H9 (cell line): ENCODE measurements around the gene FAM163B. TPM values are rescaled to one million over a fixed set of nuclear protein-coding genes. Genes with fewer than 3 reads are reported as not detected.

Experiments
- DNase-seq: peaks from one replicate; pipeline ENCODE4 v3.0.0-alpha.2; 2017
- H2AFZ ChIP-seq: one replicate; pipeline ENCODE4 v1.6.1; 2013; ENCODE audit warnings: mild to moderate bottlenecking, low read length, control low read depth, moderate library complexity
- H2AK5ac ChIP-seq: 2 replicates; pipeline ENCODE4 v1.6.1; 2013; ENCODE audit warnings: low read length, control low read depth, mixed read lengths; ENCODE audit not compliant: insufficient read length
- H2BK120ac ChIP-seq: one replicate; pipeline ENCODE4 v1.6.1; 2013; ENCODE audit warnings: low read depth, mild to moderate bottlenecking, low read length, control low read depth, inconsistent platforms; ENCODE audit not compliant: poor library complexity, severe bottlenecking
- H2BK12ac ChIP-seq: 2 replicates; pipeline ENCODE4 v1.6.1; 2013; ENCODE audit warnings: low read length, control low read depth, mixed read lengths, low read depth; ENCODE audit not compliant: insufficient read length
- H2BK15ac ChIP-seq: 2 replicates; pipeline ENCODE4 v1.6.1; 2013; ENCODE audit warnings: low read depth, low read length, control low read depth
- H2BK20ac ChIP-seq: one replicate; pipeline ENCODE4 v1.6.1; 2013; ENCODE audit warnings: low read depth, mild to moderate bottlenecking, low read length, control low read depth, inconsistent platforms; ENCODE audit not compliant: poor library complexity, severe bottlenecking
- H2BK5ac ChIP-seq: 2 replicates; pipeline ENCODE4 v1.6.1; 2013; ENCODE audit warnings: low read length, control low read depth, mixed read lengths; ENCODE audit not compliant: insufficient read length
- H3K14ac ChIP-seq: 2 replicates; pipeline ENCODE4 v1.6.1; 2013; ENCODE audit warnings: low read length, control low read depth; ENCODE audit not compliant: insufficient read depth
- H3K18ac ChIP-seq: 2 replicates; pipeline ENCODE4 v1.6.1; 2013; ENCODE audit warnings: low read depth, mild to moderate bottlenecking, mixed read lengths, low read length, control low read depth; ENCODE audit not compliant: insufficient read length
- H3K23ac ChIP-seq: 2 replicates; pipeline ENCODE4 v1.6.1; 2013; ENCODE audit warnings: low read length, control low read depth, mixed read lengths, low read depth; ENCODE audit not compliant: insufficient read length
- H3K23me2 ChIP-seq: 2 replicates; pipeline ENCODE4 v1.6.1; 2013; ENCODE audit warnings: low read depth, mild to moderate bottlenecking, mixed read lengths, low read length, control low read depth; ENCODE audit not compliant: insufficient read length, poor library complexity, severe bottlenecking
- H3K27ac ChIP-seq: 2 replicates; pipeline ENCODE4 v1.5.1; 2013; ENCODE audit warnings: low read length, control low read depth, mixed read lengths, low read depth; ENCODE audit not compliant: insufficient read length
- H3K27me3 ChIP-seq: 2 replicates; pipeline ENCODE4 v1.6.1; 2013; ENCODE audit warnings: low read length, control low read depth, inconsistent platforms; ENCODE audit not compliant: insufficient read depth
- H3K4ac ChIP-seq: 2 replicates; pipeline ENCODE4 v1.6.1; 2013; ENCODE audit warnings: low read depth, mild to moderate bottlenecking, control low read depth, inconsistent platforms, low read length, moderate library complexity
- H3K4me1 ChIP-seq: 2 replicates; pipeline ENCODE4 v1.6.1; 2013; ENCODE audit warnings: low read length, control low read depth, inconsistent platforms; ENCODE audit not compliant: insufficient read depth
- H3K4me2 ChIP-seq: 2 replicates; pipeline ENCODE4 v1.6.1; 2013; ENCODE audit warnings: low read length, control low read depth, mixed read lengths; ENCODE audit not compliant: insufficient read length, insufficient read depth
- H3K56ac ChIP-seq: 2 replicates; pipeline ENCODE4 v1.6.1; 2013; ENCODE audit warnings: low read depth, mild to moderate bottlenecking, mixed read lengths, low read length, control low read depth; ENCODE audit not compliant: insufficient read length
- H3K79me1 ChIP-seq: 2 replicates; pipeline ENCODE4 v1.6.1; 2013; ENCODE audit warnings: low read depth, mild to moderate bottlenecking, moderate library complexity, low read length, control low read depth, inconsistent platforms; ENCODE audit not compliant: insufficient read depth, poor library complexity, severe bottlenecking
- H3K79me2 ChIP-seq: 2 replicates; pipeline ENCODE4 v1.6.1; 2013; ENCODE audit warnings: low read length, control low read depth, inconsistent platforms; ENCODE audit not compliant: insufficient read depth
- H3K9ac ChIP-seq: 2 replicates; pipeline ENCODE4 v1.6.1; 2013; ENCODE audit warnings: low read length, control low read depth, mixed read lengths; ENCODE audit not compliant: insufficient read length; ENCODE audit errors: extremely low read depth
- H3K9me3 ChIP-seq: one replicate; pipeline ENCODE4 v1.6.1; 2013; ENCODE audit warnings: low read depth, low read length, inconsistent platforms; ENCODE audit not compliant: control insufficient read depth
- H3T11ph ChIP-seq: one replicate; pipeline ENCODE4 v1.6.1; 2013; ENCODE audit warnings: mild to moderate bottlenecking, low read length, control low read depth, inconsistent platforms
- H4K20me1 ChIP-seq: one replicate; pipeline ENCODE4 v1.6.1; 2013; ENCODE audit not compliant: control insufficient read depth, insufficient read length, insufficient read depth
- H4K5ac ChIP-seq: 2 replicates; pipeline ENCODE4 v1.6.1; 2013; ENCODE audit warnings: low read depth, mild to moderate bottlenecking, mixed read lengths, low read length, control low read depth; ENCODE audit not compliant: insufficient read length
- H4K8ac ChIP-seq: replicated peaks from 2 replicates; pipeline ENCODE4 v1.6.1; 2013; ENCODE audit warnings: low read length, control low read depth, mixed read lengths, low read depth; ENCODE audit not compliant: insufficient read length
- H4K91ac ChIP-seq: 2 replicates; pipeline ENCODE4 v1.6.1; 2013; ENCODE audit warnings: low read depth, mild to moderate bottlenecking, moderate library complexity, mixed read lengths, low read length, control low read depth; ENCODE audit not compliant: insufficient read length
- H3K27ac Mint-ChIP-seq, 3 experiments: 2 replicates in 2 of 3; 3 replicates in 1 of 3; pipeline ENCODE4 v1.8.0; 2020 to 2021; ENCODE audit warnings: mixed read lengths in 3 of 3, mild to moderate bottlenecking in 1 of 3, moderate library complexity in 1 of 3
- H3K27me3 Mint-ChIP-seq: 2 replicates; pipeline ENCODE4 v1.8.0; 2021; ENCODE audit warnings: low read depth, mild to moderate bottlenecking, moderate library complexity, mixed read lengths
- H3K36me3 Mint-ChIP-seq, 3 experiments: 2 replicates in 2 of 3; 3 replicates in 1 of 3; pipeline ENCODE4 v1.8.0; 2020 to 2021; ENCODE audit warnings: low read depth in 3 of 3, mixed read lengths in 3 of 3; ENCODE audit not compliant: insufficient read depth in 1 of 3
- H3K4me1 Mint-ChIP-seq, 2 experiments: 2 replicates each; pipeline ENCODE4 v1.8.0; 2020; ENCODE audit warnings: mixed read lengths in 2 of 2
- H3K4me3 Mint-ChIP-seq, 2 experiments: 2 replicates in 1 of 2; 3 replicates in 1 of 2; pipeline ENCODE4 v1.8.0; 2020 to 2021; ENCODE audit warnings: mild to moderate bottlenecking in 2 of 2, mixed read lengths in 2 of 2, moderate library complexity in 1 of 2
- H3K9me3 Mint-ChIP-seq, 2 experiments: 2 replicates in 1 of 2; 3 replicates in 1 of 2; pipeline ENCODE4 v1.8.0; 2020; ENCODE audit warnings: mild to moderate bottlenecking in 2 of 2, mixed read lengths in 2 of 2, moderate library complexity in 1 of 2
- WGBS: extraction: QIAGEN DNeasy Blood & Tissue Kit; methylation state at CpG from one replicate; pipeline ENCODE4 v1.1.7; 2013; ENCODE audit warnings: missing lambda C conversion rate, low lambda C conversion rate, mixed read lengths; ENCODE audit not compliant: insufficient read length; ENCODE audit errors: extremely low coverage; 5-methylcytosine and 5-hydroxymethylcytosine counted together
- total RNA-seq: library from RNA; stranded (reverse); gene quantifications from 2 replicates; pipeline ENCODE4 v1.2.1, GENCODE V29; 2021
- TF ChIP-seq, protein P1 (sequence below): fragments of 200-600 bp; sonication (generic); conservative IDR thresholded peaks from 3 replicates; pipeline ENCODE4 v1.8.0; 2021; ENCODE audit warnings: antibody characterized with exemption, mild to moderate bottlenecking

Gene FAM163B
- total RNA-seq, 1 experiment from 2014 or later, result 0.39 TPM

- WGBS, result no CpG with 5 or more reads among the region's 5 CpGs
- H3K18ac ChIP-seq, result no peak overlapping the region
- H3K27ac Mint-ChIP-seq, result no peak overlapping the region
Measured at GRCh38 chr9:133622555-133622954, 13.4 kb upstream of the FAM163B start.

More at GRCh38 chr9:133622555-133622954, 13.4 kb upstream of the FAM163B start:
- Histone ChIP-seq H3K4ac (no peak overlapping the region), H3K4me1 (no peaks in the 10 kb centered on the region), H3K4me2 (no peak overlapping the region), H3K23me2 (no peaks in the 10 kb centered on the region), H3K9ac (no peak overlapping the region), H3K14ac (no peak overlapping the region), H3K56ac (no peak overlapping the region), H3T11ph (no peak overlapping the region), H3K79me2 (no peaks in the 10 kb centered on the region), H4K91ac (no peak overlapping the region), H2BK120ac (no peak overlapping the region), H2BK12ac (no peak overlapping the region), H2BK20ac (no peak overlapping the region), H3K9me3 (no peaks in the 10 kb centered on the region), H3K79me1 (no peaks in the 10 kb centered on the region), H2AFZ (no peak overlapping the region), H3K27ac (no peak overlapping the region), H2AK5ac (no peak overlapping the region), H4K20me1 (no peaks in the 10 kb centered on the region), H3K27me3 (no peaks in the 10 kb centered on the region), H4K8ac (no peak overlapping the region), H2BK5ac (no peak overlapping the region), H2BK15ac (no peak overlapping the region), H3K23ac (no peak overlapping the region), H4K5ac (no peak overlapping the region)
- no peak for DNase-seq
- no peak overlapping the region for H3K4me3 Mint-ChIP-seq
- H3K4me1 Mint-ChIP-seq, result peaks cover 0 to 6% of the 10 kb centered on the region in 2 experiments; a peak in 2 of 4 replicates
- peaks cover 73% of the 10 kb centered on the region for H3K27me3 Mint-ChIP-seq
- TF ChIP-seq, protein P1, sequence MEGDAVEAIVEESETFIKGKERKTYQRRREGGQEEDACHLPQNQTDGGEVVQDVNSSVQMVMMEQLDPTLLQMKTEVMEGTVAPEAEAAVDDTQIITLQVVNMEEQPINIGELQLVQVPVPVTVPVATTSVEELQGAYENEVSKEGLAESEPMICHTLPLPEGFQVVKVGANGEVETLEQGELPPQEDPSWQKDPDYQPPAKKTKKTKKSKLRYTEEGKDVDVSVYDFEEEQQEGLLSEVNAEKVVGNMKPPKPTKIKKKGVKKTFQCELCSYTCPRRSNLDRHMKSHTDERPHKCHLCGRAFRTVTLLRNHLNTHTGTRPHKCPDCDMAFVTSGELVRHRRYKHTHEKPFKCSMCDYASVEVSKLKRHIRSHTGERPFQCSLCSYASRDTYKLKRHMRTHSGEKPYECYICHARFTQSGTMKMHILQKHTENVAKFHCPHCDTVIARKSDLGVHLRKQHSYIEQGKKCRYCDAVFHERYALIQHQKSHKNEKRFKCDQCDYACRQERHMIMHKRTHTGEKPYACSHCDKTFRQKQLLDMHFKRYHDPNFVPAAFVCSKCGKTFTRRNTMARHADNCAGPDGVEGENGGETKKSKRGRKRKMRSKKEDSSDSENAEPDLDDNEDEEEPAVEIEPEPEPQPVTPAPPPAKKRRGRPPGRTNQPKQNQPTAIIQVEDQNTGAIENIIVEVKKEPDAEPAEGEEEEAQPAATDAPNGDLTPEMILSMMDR, result no peak
- H3K9me3 Mint-ChIP-seq, result peaks cover 13 to 24% of the 10 kb centered on the region in 2 experiments
- peaks cover 0 to 7% (median 0%) of the 10 kb centered on the region in 3 experiments; a peak in 3 of 7 replicates for H3K36me3 Mint-ChIP-seq
